Left renal pelvis (tissue), 4 donors: ENCODE results near the gene NAMPT. TPM values are rescaled to one million over a fixed set of nuclear protein-coding genes. Genes with fewer than 3 reads are reported as not detected.
"Not testable (repeated sequence)": the region's sequence is repeated elsewhere in the genome, so short reads cannot be mapped to it uniquely, and the experiment has no call there.

Experiments used
- DNase-seq, 4 donors: peaks; one replicate each; pipeline ENCODE4 v3.0.0-alpha.2; 2013; ENCODE audit warnings: low read depth in 4 of 4, low spot score in 3 of 4
- polyA plus RNA-seq, 4 donors: library from polyadenylated mRNA; unstranded; fragments of 120-200 nt; gene quantifications; one replicate each; pipeline ENCODE4 v1.2.1, GENCODE V29; 2013; ENCODE audit not compliant: insufficient read length in 4 of 4

The NAMPT gene
- 10 to 100 TPM; 36.3 to 50.9 (median 45.0) TPM for polyA plus RNA-seq

- DNase-seq: no peak
Measured at GRCh38 chr7:106284714-106285050, at the start of gene NAMPT. Gene NAMPT (minus strand): TSS chr7:106284983. CDS start chr7:106284884, 99 bp downstream.

DNA sequence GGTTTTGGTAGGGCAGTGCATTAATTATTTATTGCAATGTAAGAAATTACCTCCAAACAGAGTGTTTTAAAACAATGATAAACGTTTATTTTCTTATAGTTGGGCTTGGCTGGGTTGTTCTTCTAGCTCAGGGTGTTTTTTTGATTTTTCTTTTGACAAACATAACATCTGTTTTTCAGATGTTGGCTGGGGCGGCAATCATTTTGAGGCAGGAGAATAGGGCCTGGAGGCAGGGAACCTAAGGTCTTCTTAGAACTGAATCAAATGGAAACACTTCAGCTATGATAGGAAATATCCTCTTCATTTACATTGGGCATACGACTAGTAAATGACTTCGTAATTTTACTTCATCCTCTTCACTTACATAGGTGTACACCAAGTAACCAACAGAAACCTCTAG is 47.4 kb upstream of the NAMPT start:
- DNase-seq: no peak

GRCh38 chr7:106331441-106332175 is 46.8 kb upstream of the NAMPT start:
- DNase-seq: no peak

- DNase-seq: no peak
Measured at GRCh38 chr7:106329971-106330733, 45.4 kb upstream of the NAMPT start.

DNA sequence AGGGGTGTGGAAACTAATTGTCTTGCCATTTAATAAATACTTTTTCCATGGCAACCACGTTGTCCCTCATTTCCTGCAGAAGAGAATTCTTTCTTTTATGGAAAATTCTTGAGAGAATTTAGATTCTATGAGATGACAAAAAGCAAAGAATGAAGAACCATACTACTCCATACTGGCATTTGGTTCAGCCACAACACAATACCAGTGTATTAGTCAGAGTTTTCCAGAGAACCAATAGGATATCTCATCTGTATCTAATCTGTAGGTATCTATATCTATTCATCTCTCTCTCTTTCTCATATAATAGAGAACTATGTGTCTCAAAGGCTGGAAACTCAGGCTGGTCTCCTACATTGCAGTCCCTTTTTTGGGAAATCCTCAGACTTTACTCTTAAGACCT is 44.6 kb upstream of the NAMPT start:
- DNase-seq: no peak

GRCh38 chr7:106327538-106328481 is 43.0 kb upstream of the NAMPT start:
- no peak for DNase-seq

DNA sequence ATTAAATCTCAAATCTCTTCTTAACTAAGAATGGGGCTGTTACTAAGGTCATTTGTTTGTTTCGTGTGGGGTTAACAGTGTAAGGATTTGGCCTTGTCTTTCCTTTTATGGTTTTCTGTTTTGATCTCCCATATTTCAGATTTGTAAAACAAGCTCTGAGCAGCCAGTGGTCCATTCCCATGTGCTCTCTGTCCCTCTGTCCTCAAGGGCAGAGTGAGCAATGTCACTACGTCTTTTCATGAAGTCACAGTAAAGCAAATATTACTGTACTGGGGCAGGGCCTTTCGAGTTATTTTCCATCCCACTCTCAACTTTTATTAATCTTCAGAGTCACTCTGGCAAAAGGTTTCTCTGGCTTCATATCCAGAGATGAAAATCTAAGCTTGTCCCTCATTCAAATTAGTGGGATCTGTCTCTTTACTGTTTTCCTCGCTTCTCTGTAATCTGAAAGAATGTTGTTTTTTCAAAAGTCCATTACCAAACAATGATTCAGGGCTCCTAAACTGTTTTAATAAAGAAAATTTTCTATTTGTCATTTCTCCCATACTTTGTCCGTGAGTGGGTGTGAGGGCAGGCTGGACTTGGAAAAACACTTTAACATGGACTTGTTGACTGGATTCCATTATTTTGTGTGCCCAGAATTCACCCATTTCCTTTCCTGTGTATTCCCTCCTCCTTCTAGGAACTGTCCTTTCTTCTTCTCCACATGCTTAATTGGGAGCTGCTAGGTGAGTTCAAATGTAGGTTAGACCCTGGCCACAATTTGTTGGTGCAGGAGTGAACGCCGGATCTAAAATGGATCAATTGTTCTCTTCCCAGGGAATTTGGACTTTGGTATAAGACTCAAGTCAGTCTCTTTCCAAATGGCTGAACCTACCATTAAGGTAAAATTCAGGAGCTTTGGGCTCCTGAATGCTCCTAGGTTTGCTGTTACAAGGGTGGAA is 42.1 kb upstream of the NAMPT start:
- DNase-seq: no peak

GRCh38 chr7:106324509-106324908 is 39.7 kb upstream of the NAMPT start:
- not testable (repeated sequence) for DNase-seq

DNA sequence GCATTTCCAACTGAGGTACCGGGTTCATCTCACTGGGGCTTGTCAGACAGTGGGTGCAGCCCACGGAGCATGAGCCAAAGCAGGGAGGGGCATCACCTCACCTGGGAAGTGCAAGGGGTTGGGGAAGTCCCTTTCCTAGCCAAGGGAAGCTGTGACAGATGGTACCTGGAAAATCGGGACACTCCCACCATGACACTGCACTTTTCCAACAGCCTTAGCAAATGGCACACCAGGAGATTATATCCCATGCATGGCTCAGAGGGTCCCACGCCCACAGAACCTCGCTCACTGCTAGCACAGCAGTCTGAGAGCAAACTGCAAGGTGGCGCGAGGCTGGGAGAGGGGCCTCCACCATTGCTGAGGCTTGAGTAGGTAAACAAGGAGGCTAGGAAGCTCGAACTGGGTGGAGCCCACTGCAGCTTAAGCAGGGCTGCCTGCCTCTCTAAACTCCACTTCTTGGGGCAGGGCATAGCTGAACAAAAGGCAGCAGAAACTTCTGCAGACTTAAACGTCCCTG is 35.5 kb upstream of the NAMPT start:
- DNase-seq: not testable (repeated sequence)

DNA sequence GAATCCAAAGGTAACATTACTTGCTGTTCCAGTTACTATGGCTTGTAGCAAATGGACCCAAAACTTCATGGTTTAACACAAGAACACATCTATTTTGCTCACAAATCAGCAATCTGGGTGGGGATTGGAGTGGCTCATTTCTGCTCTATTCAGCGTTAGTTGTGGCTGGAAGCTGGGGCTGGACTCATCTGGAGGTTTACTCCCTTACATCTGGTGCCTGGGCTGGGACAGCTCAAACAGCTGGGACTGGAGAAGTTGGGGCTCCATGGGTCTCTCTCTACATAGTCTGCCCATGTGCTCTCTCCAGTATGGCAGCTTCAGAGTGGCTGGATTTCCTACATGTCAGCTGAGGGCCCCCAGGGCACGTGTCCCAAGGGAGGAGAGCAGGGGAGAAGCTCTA is 33.7 kb upstream of the NAMPT start:
- no peak for DNase-seq

DNA sequence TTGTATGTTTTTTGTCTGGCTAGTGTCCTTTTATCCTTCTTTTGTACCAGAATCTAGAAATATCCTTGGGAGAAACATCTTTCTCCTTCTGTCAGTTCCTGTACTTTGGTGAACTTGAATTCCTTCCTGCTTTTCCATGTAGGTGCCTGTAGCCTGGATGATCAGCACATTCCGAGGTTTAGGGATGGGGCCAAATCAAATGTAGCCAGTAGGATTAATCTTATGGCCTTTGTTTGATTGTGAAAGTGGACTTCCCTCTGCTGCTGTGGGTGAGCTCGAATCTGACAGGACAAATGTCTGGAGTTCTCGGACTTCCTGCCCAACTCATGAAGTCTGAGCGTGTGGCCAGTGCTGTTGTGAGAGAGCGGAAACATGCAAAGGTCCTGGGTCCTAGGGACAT is 33.2 kb upstream of the NAMPT start:
- DNase-seq: no peak

- DNase-seq: no peak
Measured at GRCh38 chr7:106316947-106317346, 32.2 kb upstream of the NAMPT start.

GRCh38 chr7:106314875-106315274 is 30.1 kb upstream of the NAMPT start:
- DNase-seq: no peak

- DNase-seq: no peak
Measured at GRCh38 chr7:106313966-106314365, 29.2 kb upstream of the NAMPT start.

- no peak for DNase-seq
Measured at GRCh38 chr7:106313456-106313901, 28.7 kb upstream of the NAMPT start.

GRCh38 chr7:106312906-106313305 is 28.1 kb upstream of the NAMPT start:
- DNase-seq: no peak

GRCh38 chr7:106312099-106312871 is 27.5 kb upstream of the NAMPT start:
- no peak for DNase-seq

- no peak for DNase-seq
Measured at GRCh38 chr7:106309362-106309761, 24.6 kb upstream of the NAMPT start.

GRCh38 chr7:106306256-106306655 is 21.5 kb upstream of the NAMPT start:
- DNase-seq: no peak
